Activated T-cell treated with anti-CD3 and anti-CD28 coated beads, Interleukin-2, amount 50 U/mL, for 24 hours (primary cell): ENCODE results near the gene KCNH1.

Experiments used
- DNase-seq: peaks from one replicate; pipeline ENCODE4 v3.0.0-alpha.2; 2020
- H3K27ac Mint-ChIP-seq: 2 replicates; pipeline ENCODE4 v1.8.0; 2020; ENCODE audit warnings: mild to moderate bottlenecking, mixed read lengths
- H3K27me3 Mint-ChIP-seq: 2 replicates; pipeline ENCODE4 v1.8.0; 2020; ENCODE audit warnings: mixed read lengths
- H3K36me3 Mint-ChIP-seq: 2 replicates; pipeline ENCODE4 v1.8.0; 2020; ENCODE audit warnings: low read depth, mixed read lengths
- H3K4me1 Mint-ChIP-seq: 2 replicates; pipeline ENCODE4 v1.8.0; 2020; ENCODE audit warnings: low read depth, mixed read lengths
- H3K4me3 Mint-ChIP-seq: 2 replicates; pipeline ENCODE4 v1.8.0; 2020; ENCODE audit warnings: mild to moderate bottlenecking, moderate library complexity, mixed read lengths
- H3K9me3 Mint-ChIP-seq: 2 replicates; pipeline ENCODE4 v1.8.0; 2020; ENCODE audit warnings: mixed read lengths

The KCNH1 gene

DNA sequence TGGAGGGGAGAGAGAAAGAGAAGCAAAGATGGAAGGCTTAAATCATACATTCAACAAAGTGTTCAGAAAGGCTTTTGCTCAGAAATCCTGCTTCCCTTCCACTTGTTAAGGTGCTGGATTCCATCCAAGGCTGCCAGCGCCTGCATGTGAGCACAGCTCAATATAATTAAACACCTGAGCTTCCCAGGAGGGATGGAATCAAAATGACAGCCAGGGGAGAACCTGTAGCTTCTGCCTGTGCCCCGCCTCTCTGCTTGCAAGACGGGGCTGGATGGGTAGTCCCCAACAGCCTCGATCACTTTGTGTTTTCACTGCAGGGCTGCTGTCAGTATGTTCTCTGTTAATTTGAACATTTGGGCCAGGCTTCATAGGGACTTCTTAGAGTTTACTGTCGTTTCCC is 225.7 kb downstream of the KCNH1 start:
- Mint-ChIP-seq H3K27me3 (peaks cover 17% of the 10 kb centered on the region), H3K4me1 (no peaks in the 10 kb centered on the region), H3K4me3 (no peak overlapping the region), H3K27ac (no peak overlapping the region), H3K9me3 (no peaks in the 10 kb centered on the region), H3K36me3 (no peaks in the 10 kb centered on the region)
- DNase-seq = no peak

GRCh38 chr1:210907251-210907805 is 226.6 kb downstream of the KCNH1 start:
- H3K36me3 Mint-ChIP-seq = no peaks in the 10 kb centered on the region
- no peaks in the 10 kb centered on the region for H3K9me3 Mint-ChIP-seq
- no peaks in the 10 kb centered on the region for H3K4me1 Mint-ChIP-seq
- H3K4me3 Mint-ChIP-seq = no peak overlapping the region
- H3K27ac Mint-ChIP-seq = no peak overlapping the region
- DNase-seq = no peak
- peaks cover 26% of the 10 kb centered on the region for H3K27me3 Mint-ChIP-seq

DNA sequence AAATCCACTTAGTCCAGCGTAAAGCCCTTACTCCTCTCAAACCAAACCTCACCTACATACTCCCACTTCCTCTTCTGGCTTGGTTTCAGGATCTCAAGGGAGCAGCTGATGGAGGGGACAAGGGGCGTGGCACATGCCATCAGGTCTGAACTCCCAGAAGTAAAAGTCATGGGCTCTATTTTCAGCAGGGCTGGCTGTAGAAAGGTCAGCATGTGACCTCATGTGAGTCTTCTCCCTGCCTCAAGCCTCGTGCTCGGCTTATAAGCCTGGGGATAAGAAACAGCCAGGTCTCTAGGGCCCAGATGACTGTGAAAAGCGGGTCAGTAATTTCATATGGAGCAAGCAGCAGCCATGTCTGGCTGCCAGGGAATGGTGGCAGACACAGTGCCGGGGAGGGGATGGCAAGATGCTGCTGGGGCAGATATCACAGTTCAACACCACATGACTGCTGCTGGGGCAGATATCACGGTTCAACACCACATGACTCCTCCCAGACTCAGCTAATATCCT is 227.9 kb downstream of the KCNH1 start:
- Mint-ChIP-seq H3K4me3 (no peak overlapping the region), H3K27ac (no peak overlapping the region), H3K9me3 (no peaks in the 10 kb centered on the region), H3K4me1 (no peaks in the 10 kb centered on the region), H3K36me3 (no peaks in the 10 kb centered on the region), H3K27me3 (peaks cover 38% of the 10 kb centered on the region)
- no peak for DNase-seq

GRCh38 chr1:210905365-210905904 is 228.5 kb downstream of the KCNH1 start:
- Mint-ChIP-seq H3K36me3 (no peaks in the 10 kb centered on the region), H3K9me3 (no peaks in the 10 kb centered on the region), H3K27ac (no peak overlapping the region), H3K27me3 (peaks cover 39% of the 10 kb centered on the region), H3K4me3 (no peak overlapping the region), H3K4me1 (no peaks in the 10 kb centered on the region)
- DNase-seq = no peak

DNA sequence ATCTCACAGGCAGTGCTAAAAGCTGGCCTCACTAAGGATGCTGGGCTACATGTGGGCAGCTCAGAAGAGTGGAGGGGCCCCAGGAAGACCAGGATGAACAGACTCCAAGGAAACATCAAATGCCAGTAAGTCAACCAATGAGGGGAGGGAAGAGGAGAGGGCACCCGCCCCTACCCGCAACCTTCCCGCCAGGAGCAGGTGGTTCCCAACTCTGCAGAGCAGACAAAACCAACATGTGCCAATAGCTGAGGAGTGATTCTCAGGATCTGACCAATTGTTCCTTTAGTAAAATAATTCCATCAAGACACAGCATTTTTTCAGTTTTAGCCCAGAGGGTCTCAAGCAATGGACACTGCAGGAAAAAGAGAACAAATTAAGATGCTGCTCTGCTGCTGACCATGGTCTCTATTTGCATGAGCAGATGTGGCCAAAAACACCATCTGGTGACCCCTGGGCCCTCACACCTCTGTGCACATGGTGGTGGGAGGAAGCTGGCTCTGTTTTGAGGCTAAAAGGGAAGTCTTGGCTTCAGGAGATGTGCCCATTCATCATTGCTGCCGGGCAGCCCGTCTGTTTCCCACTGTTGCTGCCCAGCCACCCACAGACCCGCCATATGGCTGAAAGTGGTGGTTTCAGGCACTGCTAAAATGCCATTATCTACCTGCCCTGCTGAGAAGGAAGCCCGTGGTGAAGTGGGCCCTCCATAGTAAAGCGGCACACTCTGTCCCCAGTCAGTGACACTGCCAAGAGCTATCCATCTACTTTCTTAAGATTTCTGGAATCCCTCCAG is 231.8 kb downstream of the KCNH1 start:
- DNase-seq = no peak
- Mint-ChIP-seq H3K36me3 (no peaks in the 10 kb centered on the region), H3K27ac (no peak overlapping the region), H3K9me3 (no peaks in the 10 kb centered on the region), H3K27me3 (peaks cover 35% of the 10 kb centered on the region), H3K4me3 (no peak overlapping the region), H3K4me1 (no peaks in the 10 kb centered on the region)

DNA sequence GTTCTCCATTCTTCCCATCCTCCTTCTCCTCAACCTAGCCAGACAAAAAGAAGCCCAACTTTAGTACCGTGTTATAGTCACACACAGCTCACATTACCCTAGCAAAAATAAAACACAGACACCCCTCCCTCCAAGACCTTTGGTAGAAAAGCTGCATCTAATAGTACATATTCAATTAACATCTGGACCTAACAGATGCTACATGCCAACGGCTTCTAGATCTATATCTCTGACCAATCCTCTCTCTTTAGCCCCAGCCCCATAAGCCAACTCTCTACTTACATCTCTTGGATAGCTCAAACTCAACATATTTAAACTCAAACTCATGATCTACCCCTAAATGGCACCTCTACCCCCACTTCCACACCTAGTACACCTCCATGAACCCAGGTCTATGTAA is 233.1 kb downstream of the KCNH1 start:
- H3K4me1 Mint-ChIP-seq = no peaks in the 10 kb centered on the region
- H3K27ac Mint-ChIP-seq = no peak overlapping the region
- H3K9me3 Mint-ChIP-seq = no peaks in the 10 kb centered on the region
- DNase-seq = no peak
- H3K27me3 Mint-ChIP-seq = peaks cover 29% of the 10 kb centered on the region
- no peaks in the 10 kb centered on the region for H3K36me3 Mint-ChIP-seq
- H3K4me3 Mint-ChIP-seq = no peak overlapping the region

DNA sequence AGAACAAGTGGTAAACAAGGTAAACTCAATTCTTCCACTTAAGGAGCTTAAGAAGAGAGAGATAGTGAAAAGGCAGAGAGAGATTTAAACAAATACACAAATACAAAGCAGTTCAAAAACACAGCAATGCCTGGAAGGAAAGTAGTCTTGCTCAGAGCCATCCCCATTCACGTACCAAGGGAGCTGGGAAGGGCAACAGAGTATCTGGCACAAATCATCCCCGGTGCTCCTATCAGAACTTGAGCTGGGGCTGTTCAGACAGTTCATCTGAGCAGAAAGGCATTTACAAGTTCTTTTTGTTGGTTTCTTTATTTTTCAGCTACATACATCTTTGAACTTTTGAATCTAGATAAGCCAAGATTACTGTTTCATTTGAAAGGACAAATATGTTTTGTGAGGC is 233.9 kb downstream of the KCNH1 start:
- Mint-ChIP-seq H3K4me1 (no peaks in the 10 kb centered on the region), H3K36me3 (no peaks in the 10 kb centered on the region), H3K27ac (no peak overlapping the region), H3K27me3 (peaks cover 26% of the 10 kb centered on the region), H3K9me3 (no peaks in the 10 kb centered on the region), H3K4me3 (no peak overlapping the region)
- no peak for DNase-seq

GRCh38 chr1:210899676-210900075 is 234.3 kb downstream of the KCNH1 start:
- H3K36me3 Mint-ChIP-seq = no peaks in the 10 kb centered on the region
- H3K9me3 Mint-ChIP-seq = no peaks in the 10 kb centered on the region
- no peak overlapping the region for H3K27ac Mint-ChIP-seq
- DNase-seq = no peak
- no peak overlapping the region for H3K4me3 Mint-ChIP-seq
- no peaks in the 10 kb centered on the region for H3K4me1 Mint-ChIP-seq
- H3K27me3 Mint-ChIP-seq = peaks cover 26% of the 10 kb centered on the region

- DNase-seq = no peak
- peaks cover 3% of the 10 kb centered on the region for H3K9me3 Mint-ChIP-seq
- H3K4me1 Mint-ChIP-seq = no peaks in the 10 kb centered on the region
- no peak overlapping the region for H3K4me3 Mint-ChIP-seq
- no peak overlapping the region for H3K27ac Mint-ChIP-seq
- H3K36me3 Mint-ChIP-seq = no peaks in the 10 kb centered on the region
- H3K27me3 Mint-ChIP-seq = peaks cover 26% of the 10 kb centered on the region
These were observed 235.5 kb downstream of the KCNH1 start for GRCh38 chr1:210898473-210898872.

DNA sequence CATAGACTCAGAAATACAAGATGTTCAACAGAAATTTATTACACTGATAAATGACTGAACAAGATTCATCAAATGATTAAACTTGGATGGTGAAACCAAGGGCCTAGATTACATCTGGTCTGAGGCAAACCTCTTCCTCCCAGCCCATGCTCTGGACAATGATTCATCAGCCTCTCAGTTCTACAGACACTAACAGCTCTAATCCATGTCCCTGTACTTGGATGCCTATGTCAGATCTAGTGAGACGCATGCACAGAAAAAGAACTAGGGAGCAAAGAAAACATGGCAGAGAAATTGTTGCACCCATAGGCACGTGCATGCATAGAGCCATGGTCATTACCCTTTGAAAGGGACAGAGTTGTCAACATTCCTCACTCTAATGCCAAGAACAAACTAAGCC is 250.1 kb downstream of the KCNH1 start:
- no peak for DNase-seq
- peaks cover 19% of the 10 kb centered on the region for H3K27me3 Mint-ChIP-seq
- peaks cover 13% of the 10 kb centered on the region for H3K4me1 Mint-ChIP-seq
- no peak overlapping the region for H3K4me3 Mint-ChIP-seq
- no peak overlapping the region for H3K27ac Mint-ChIP-seq
- no peaks in the 10 kb centered on the region for H3K9me3 Mint-ChIP-seq
- H3K36me3 Mint-ChIP-seq = no peaks in the 10 kb centered on the region

GRCh38 chr1:210882414-210883221 is 251.3 kb downstream of the KCNH1 start:
- Mint-ChIP-seq H3K9me3 (no peaks in the 10 kb centered on the region), H3K4me3 (no peak overlapping the region), H3K36me3 (no peaks in the 10 kb centered on the region), H3K4me1 (peaks cover 13% of the 10 kb centered on the region), H3K27ac (peak overlapping the region; percentile 86), H3K27me3 (peaks cover 24% of the 10 kb centered on the region)
- no peak for DNase-seq

DNA sequence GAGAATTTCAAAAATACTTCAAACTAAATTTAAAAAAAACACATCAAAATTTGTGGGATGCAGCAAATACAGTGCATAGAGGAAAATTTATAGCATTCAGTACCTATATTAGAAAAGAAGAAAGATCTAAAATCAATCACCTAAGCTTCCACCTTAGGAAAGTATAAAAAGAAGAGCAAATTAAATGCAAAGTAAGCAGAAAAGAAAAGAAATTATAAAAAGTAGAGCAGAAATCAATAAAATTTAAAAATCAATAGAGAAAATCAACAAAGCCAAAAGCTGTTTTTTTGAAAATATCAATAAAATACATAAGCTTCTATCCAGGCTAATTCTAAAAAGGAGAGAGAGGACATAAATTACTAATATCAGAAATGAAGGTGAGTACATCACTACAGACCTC is 255.4 kb downstream of the KCNH1 start:
- Mint-ChIP-seq H3K4me3 (no peak overlapping the region), H3K9me3 (no peaks in the 10 kb centered on the region), H3K36me3 (no peaks in the 10 kb centered on the region), H3K27me3 (peaks cover 11% of the 10 kb centered on the region), H3K27ac (no peak overlapping the region), H3K4me1 (peaks cover 13% of the 10 kb centered on the region)
- DNase-seq = no peak

- H3K4me3 Mint-ChIP-seq = no peak overlapping the region
- H3K27me3 Mint-ChIP-seq = peaks cover 11% of the 10 kb centered on the region
- DNase-seq = no peak
- no peaks in the 10 kb centered on the region for H3K4me1 Mint-ChIP-seq
- H3K36me3 Mint-ChIP-seq = no peaks in the 10 kb centered on the region
- no peak overlapping the region for H3K27ac Mint-ChIP-seq
- H3K9me3 Mint-ChIP-seq = no peaks in the 10 kb centered on the region
These were observed 257.7 kb downstream of the KCNH1 start for GRCh38 chr1:210876275-210876674.

- Mint-ChIP-seq H3K36me3 (no peaks in the 10 kb centered on the region), H3K4me3 (no peak overlapping the region), H3K4me1 (no peaks in the 10 kb centered on the region), H3K27ac (no peak overlapping the region), H3K27me3 (peaks cover 6% of the 10 kb centered on the region), H3K9me3 (peaks cover 13% of the 10 kb centered on the region)
- no peak for DNase-seq
These were observed 267.4 kb downstream of the KCNH1 start for GRCh38 chr1:210866532-210866931.
